ENCODE results near the gene SERTAD1.

SERTAD1 gene

GRCh38 chr19:40424637-40425449, 949 bp downstream of the SERTAD1 start:
- peak overlapping the region; percentile 95 for H3K4me3 ChIP-seq (ENCODE audit: low read length)
- no peak for TF ChIP-seq CTCF (conservative IDR thresholded peaks at IDR 0.05; ENCODE audit: low read length)
- peak; percentile 18 for DNase-seq (ENCODE audit: low read depth)

DNA sequence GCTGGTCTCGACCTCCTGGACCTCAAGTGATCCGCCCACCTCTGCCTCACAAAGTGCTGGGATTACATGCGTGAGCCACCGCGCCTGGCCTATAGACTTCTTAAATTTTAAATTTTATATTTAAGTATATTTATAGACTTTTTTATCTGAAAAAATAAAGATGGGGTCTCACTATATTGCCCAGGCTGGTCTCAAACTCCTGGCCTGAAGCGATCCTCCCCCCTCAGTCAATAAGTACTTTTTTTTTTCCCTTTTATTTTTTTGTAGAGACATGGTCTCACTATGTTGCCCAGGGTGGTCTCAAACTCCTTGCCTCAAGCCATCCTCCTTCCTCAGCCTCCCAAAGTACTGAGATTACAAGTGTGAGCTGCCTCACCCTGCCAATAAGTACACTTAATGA, 1.9 kb downstream of the SERTAD1 start:
- TF ChIP-seq CTCF (conservative IDR thresholded peaks at IDR 0.05; ENCODE audit: low read length), result no peak
- peak overlapping the region; percentile 95 for H3K4me3 ChIP-seq (ENCODE audit: low read length)

GRCh38 chr19:40422748-40423566, 2.8 kb downstream of the SERTAD1 start:
- DNase-seq (ENCODE audit: low read depth), result no peak
- TF ChIP-seq CTCF (conservative IDR thresholded peaks at IDR 0.05; ENCODE audit: low read length), result no peak; the same call in 1 of the 2 replicates
- no peak overlapping the region for H3K4me3 ChIP-seq (ENCODE audit: low read length)

More for the DNA sequence above, 1.9 kb downstream of the SERTAD1 start:
- no peak for DNase-seq (ENCODE audit: low read depth)

GRCh38 chr19:40421993-40422747, 3.6 kb downstream of the SERTAD1 start:
- no peak overlapping the region for H3K4me3 ChIP-seq (ENCODE audit: low read length)
- DNase-seq (ENCODE audit: low read depth), result no peak
- TF ChIP-seq CTCF (conservative IDR thresholded peaks at IDR 0.05; ENCODE audit: low read length), result no peak

GRCh38 chr19:40420766-40421765, 4.7 kb downstream of the SERTAD1 start:
- peak; percentile 92 for TF ChIP-seq CTCF (conservative IDR thresholded peaks at IDR 0.05; ENCODE audit: low read length)
- DNase-seq (ENCODE audit: low read depth), result peak; percentile 92

GRCh38 chr19:40420451-40420765, 5.4 kb downstream of the SERTAD1 start:
- peak overlapping the region; percentile 80 for H3K4me3 ChIP-seq (ENCODE audit: low read length)
- TF ChIP-seq CTCF (conservative IDR thresholded peaks at IDR 0.05; ENCODE audit: low read length), result no peak
- DNase-seq (ENCODE audit: low read depth), result no peak

More at GRCh38 chr19:40420766-40421765, 4.7 kb downstream of the SERTAD1 start:
- H3K4me3 ChIP-seq (ENCODE audit: low read length), result peak overlapping the region; percentile 80
